Thyroid gland (tissue), 4 donors: ENCODE results near the gene RNF224. TPM values are rescaled to one million over a fixed set of nuclear protein-coding genes. Genes with fewer than 3 reads are reported as not detected.

ENCODE experiments used
- DNase-seq, 2 donors: peaks; one replicate each; pipeline ENCODE4 v3.0.0-alpha.2; 2019
- H3K27ac ChIP-seq, 3 donors: fragments of 200-600 bp; sonication (generic); 1 replicate in 2 of 3; 2 replicates in 1 of 3; pipeline ENCODE4 v1.5.1; 2016 to 2019; ENCODE audit warnings: mild to moderate bottlenecking in 1 of 3, moderate library complexity in 1 of 3
- H3K27me3 ChIP-seq: fragments of 200-600 bp; sonication (generic); one replicate; pipeline ENCODE4 v1.5.1; 2019
- H3K36me3 ChIP-seq, 2 donors: fragments of 200-600 bp; sonication (generic); one replicate each; pipeline ENCODE4 v1.5.1; 2016 to 2019
- H3K4me1 ChIP-seq, 2 donors: fragments of 200-600 bp; sonication (generic); one replicate each; pipeline ENCODE4 v1.5.1; 2017 to 2019
- H3K4me3 ChIP-seq, 3 donors: fragments of 200-600 bp; sonication (generic); replicated peaks in 1 of 3; 1 replicate in 2 of 3; 2 replicates in 1 of 3; pipeline ENCODE4 v1.5.1; 2016; ENCODE audit warnings: mild to moderate bottlenecking in 1 of 3
- H3K9me3 ChIP-seq: fragments of 200-600 bp; sonication (generic); one replicate; pipeline ENCODE4 v1.5.1; 2017
- POLR2A ChIP-seq, 2 donors: fragments of 450-650 bp; IDR thresholded peaks; one replicate each; pipeline ENCODE4 v1.6.1; 2017; ENCODE audit warnings: antibody characterized with exemption in 2 of 2, mild to moderate bottlenecking in 2 of 2, moderate library complexity in 1 of 2
- WGBS, 2 donors: methylation state at CpG; one replicate each; pipeline ENCODE4 v1.1.5; 2017; 5-methylcytosine and 5-hydroxymethylcytosine counted together
- intact Hi-C: fragments of 100-400 bp; cut with DNase I; formaldehyde crosslinking; loops from one replicate; pipeline ENCODE4 v1.15.1; 2023
- total RNA-seq, 4 donors: library from RNA; depleted of rRNA; stranded (reverse); fragments of >200 nt; gene quantifications; one replicate each; pipeline ENCODE4 v1.2.3, GENCODE V29; 2016
- TF ChIP-seq, protein P1 (sequence below), 6 experiments: fragments of 200-600 bp in 3 of 6; fragments of 450-650 bp in 3 of 6; sonication (generic) in 3 of 6; IDR thresholded peaks; one replicate each; pipeline ENCODE4 v1.5.1; 2016 to 2019; ENCODE audit warnings: antibody characterized with exemption in 6 of 6, mild to moderate bottlenecking in 2 of 6, inconsistent platforms in 1 of 6, moderate library complexity in 1 of 6

Gene RNF224
- total RNA-seq, 4 donors from 2014 or later: 0.33 to 0.81 TPM; not detected in 2

DNA sequence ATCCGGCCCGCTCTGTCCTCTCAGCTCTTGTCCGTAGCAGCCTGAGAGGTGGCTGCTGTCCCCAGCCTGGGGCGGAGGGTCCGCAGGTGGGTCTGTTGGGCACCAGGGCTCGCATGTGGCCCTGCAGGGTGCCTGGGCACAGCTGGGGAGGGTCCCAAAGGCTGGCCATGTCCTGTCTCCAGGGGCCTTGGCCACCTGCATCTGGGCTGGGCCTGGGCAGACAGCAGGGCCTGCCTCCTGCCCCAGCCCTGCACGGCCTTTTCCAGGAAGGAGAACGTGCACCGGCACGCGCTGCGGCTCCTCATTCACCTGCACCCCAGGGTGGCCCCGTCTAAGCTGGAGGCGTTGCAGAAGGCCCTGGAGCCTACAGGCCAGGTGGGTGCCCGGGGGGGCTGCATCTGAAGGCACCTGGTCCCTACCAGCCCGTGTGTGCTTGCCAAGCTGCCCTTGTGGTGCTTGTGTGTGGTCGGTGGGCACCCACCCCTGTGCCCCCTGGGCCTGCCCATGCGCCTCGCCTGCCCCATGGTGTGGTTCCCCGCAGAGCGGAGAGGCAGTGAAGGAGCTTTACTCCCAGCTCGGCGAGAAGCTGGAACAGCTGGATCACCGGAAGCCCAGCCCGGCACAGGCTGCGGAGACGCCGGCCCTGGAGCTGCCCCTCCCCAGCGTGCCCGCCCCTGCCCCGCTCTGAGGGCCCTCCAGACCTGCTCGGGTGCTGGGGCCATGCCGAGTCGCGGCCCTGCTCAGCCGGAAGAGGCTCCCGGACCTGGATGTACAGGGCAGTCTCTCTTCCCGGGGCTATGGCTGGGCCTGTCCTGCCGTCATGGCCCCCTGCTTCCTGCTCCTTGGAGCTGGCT is 45.2 kb downstream of the RNF224 start:
- Histone ChIP-seq H3K4me1 (peaks cover 22 to 34% of the 10 kb centered on the region in 2 donors), H3K4me3 (no peak overlapping the region), H3K27ac (no peak overlapping the region), H3K9me3 (no peaks in the 10 kb centered on the region), H3K36me3 (peaks cover 11 to 19% of the 10 kb centered on the region in 2 donors), H3K27me3 (no peaks in the 10 kb centered on the region)
- 89 to 92% methylated on average over 3 to 27 of the region's 39 CpGs for WGBS, 2 donors
- intact Hi-C loops: no loop called here
- TF ChIP-seq, protein P1, sequence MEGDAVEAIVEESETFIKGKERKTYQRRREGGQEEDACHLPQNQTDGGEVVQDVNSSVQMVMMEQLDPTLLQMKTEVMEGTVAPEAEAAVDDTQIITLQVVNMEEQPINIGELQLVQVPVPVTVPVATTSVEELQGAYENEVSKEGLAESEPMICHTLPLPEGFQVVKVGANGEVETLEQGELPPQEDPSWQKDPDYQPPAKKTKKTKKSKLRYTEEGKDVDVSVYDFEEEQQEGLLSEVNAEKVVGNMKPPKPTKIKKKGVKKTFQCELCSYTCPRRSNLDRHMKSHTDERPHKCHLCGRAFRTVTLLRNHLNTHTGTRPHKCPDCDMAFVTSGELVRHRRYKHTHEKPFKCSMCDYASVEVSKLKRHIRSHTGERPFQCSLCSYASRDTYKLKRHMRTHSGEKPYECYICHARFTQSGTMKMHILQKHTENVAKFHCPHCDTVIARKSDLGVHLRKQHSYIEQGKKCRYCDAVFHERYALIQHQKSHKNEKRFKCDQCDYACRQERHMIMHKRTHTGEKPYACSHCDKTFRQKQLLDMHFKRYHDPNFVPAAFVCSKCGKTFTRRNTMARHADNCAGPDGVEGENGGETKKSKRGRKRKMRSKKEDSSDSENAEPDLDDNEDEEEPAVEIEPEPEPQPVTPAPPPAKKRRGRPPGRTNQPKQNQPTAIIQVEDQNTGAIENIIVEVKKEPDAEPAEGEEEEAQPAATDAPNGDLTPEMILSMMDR (IDR thresholded peaks at IDR 0.05): no peak
- no peak for TF ChIP-seq POLR2A (IDR thresholded peaks at IDR 0.05)
- DNase-seq: no peak

GRCh38 chr9:137273095-137273490 is 45.8 kb downstream of the RNF224 start:
- H3K36me3 ChIP-seq: peaks cover 11 to 19% of the 10 kb centered on the region in 2 donors
- 92 to 95% methylated on average over 9 to 13 of the region's 13 CpGs for WGBS, 2 donors
- intact Hi-C loops: no loop called here
- H3K4me1 ChIP-seq: peaks cover 29 to 40% of the 10 kb centered on the region in 2 donors
- H3K4me3 ChIP-seq: no peak overlapping the region
- H3K27ac ChIP-seq: no peak overlapping the region
- H3K27me3 ChIP-seq: no peaks in the 10 kb centered on the region
- no peak for DNase-seq
- TF ChIP-seq POLR2A (IDR thresholded peaks at IDR 0.05): no peak
- TF ChIP-seq, protein P1 (IDR thresholded peaks at IDR 0.05): no peak
- H3K9me3 ChIP-seq: no peaks in the 10 kb centered on the region

GRCh38 chr9:137273611-137274320 is 46.5 kb downstream of the RNF224 start:
- Histone ChIP-seq H3K27me3 (no peaks in the 10 kb centered on the region), H3K27ac (peak overlapping the region in 2 of 3 donors; percentile 41 to 46), H3K36me3 (peaks cover 11 to 19% of the 10 kb centered on the region in 2 donors), H3K4me1 (peaks cover 32 to 42% of the 10 kb centered on the region in 2 donors), H3K4me3 (no peak overlapping the region), H3K9me3 (no peaks in the 10 kb centered on the region)
- intact Hi-C loops: no loop called here
- WGBS, 2 donors: 74 to 77% methylated on average over 6 to 12 of the region's 15 CpGs
- DNase-seq: peak in 1 of 2 donors; percentile 15
- no peak for TF ChIP-seq POLR2A (IDR thresholded peaks at IDR 0.05)
- TF ChIP-seq, protein P1 (IDR thresholded peaks at IDR 0.05): no peak

GRCh38 chr9:137275203-137275587 is 47.9 kb downstream of the RNF224 start:
- no peak for DNase-seq
- 74 to 84% methylated on average over 10 of the region's 10 CpGs for WGBS, 2 donors
- intact Hi-C loops: no loop called here
- Histone ChIP-seq H3K27ac (peak overlapping the region in 2 of 3 donors; percentile 30 to 72), H3K27me3 (no peaks in the 10 kb centered on the region), H3K9me3 (no peaks in the 10 kb centered on the region), H3K4me3 (no peak overlapping the region), H3K4me1 (peaks cover 32 to 39% of the 10 kb centered on the region in 2 donors), H3K36me3 (peaks cover 11 to 15% of the 10 kb centered on the region in 2 donors)
- TF ChIP-seq POLR2A (IDR thresholded peaks at IDR 0.05): no peak
- TF ChIP-seq, protein P1 (IDR thresholded peaks at IDR 0.05): no peak
